Gastrocnemius medialis (tissue), 4 donors: ENCODE data around the gene CDH23. TPM values are rescaled to one million over a fixed set of nuclear protein-coding genes. Genes with fewer than 3 reads are reported as not detected.

Experiments
- ATAC-seq, 2 donors: fragments of 150-250 bp; one replicate each; pipeline ENCODE4 v1.9.1; 2016
- DNase-seq, 2 donors: peaks; one replicate each; pipeline ENCODE4 v3.0.0-alpha.2; 2019
- H3K27ac ChIP-seq, 4 donors: fragments of 200-600 bp; sonication (generic); 1 replicate in 1 of 4; 2 replicates in 3 of 4; pipeline ENCODE4 v1.5.1; 2016 to 2018; ENCODE audit warnings: mild to moderate bottlenecking in 2 of 4, moderate library complexity in 1 of 4
- H3K27me3 ChIP-seq, 3 donors: fragments of 200-600 bp; sonication (generic) in 2 of 3; 1 replicate in 1 of 3; 2 replicates in 2 of 3; pipeline versions ENCODE4 v1.5.1 to v1.6.0; 2016 to 2019; ENCODE audit warnings: mild to moderate bottlenecking in 1 of 3, moderate library complexity in 1 of 3
- H3K36me3 ChIP-seq, 2 donors: fragments of 200-600 bp; sonication (generic) in 1 of 2; one replicate each; pipeline ENCODE4 v1.5.1; 2017 to 2018
- H3K4me1 ChIP-seq, 2 donors: fragments of 200-600 bp; sonication (generic) in 1 of 2; one replicate each; pipeline ENCODE4 v1.5.1; 2016 to 2017; ENCODE audit warnings: mild to moderate bottlenecking in 2 of 2
- H3K4me3 ChIP-seq, 4 donors: fragments of 200-600 bp; sonication (generic) in 3 of 4; 1 replicate in 1 of 4; 2 replicates in 3 of 4; pipeline ENCODE4 v1.5.1; 2016 to 2019; ENCODE audit warnings: mild to moderate bottlenecking in 2 of 4
- H3K9me3 ChIP-seq, 3 donors: fragments of 200-600 bp; sonication (generic) in 2 of 3; 1 replicate in 1 of 3; 2 replicates in 2 of 3; pipeline ENCODE4 v1.5.1; 2016 to 2019
- CTCF ChIP-seq, 5 experiments: fragments of 450-650 bp in 3 of 5; fragments of 200-600 bp in 2 of 5; sonication (generic) in 2 of 5; IDR thresholded peaks in 4 of 5; conservative IDR thresholded peaks in 1 of 5; 1 replicate in 4 of 5; 2 replicates in 1 of 5; pipeline ENCODE4 v1.5.1; 2016 to 2019; ENCODE audit warnings: antibody characterized with exemption in 5 of 5, mild to moderate bottlenecking in 3 of 5, moderate library complexity in 3 of 5
- POLR2A ChIP-seq, 2 donors: fragments of 450-650 bp; IDR thresholded peaks; one replicate each; pipeline ENCODE4 v1.6.1; 2017; ENCODE audit warnings: antibody characterized with exemption in 2 of 2, mild to moderate bottlenecking in 2 of 2, moderate library complexity in 2 of 2
- in situ Hi-C, 4 donors: fragments of 200-750 bp; cut with MboI; loops; one replicate each; pipeline versions ENCODE4 v1.15.0 to v1.8.0; 2017; ENCODE audit warnings: low sequenced_read_pairs in 4 of 4
- intact Hi-C: fragments of 100-400 bp; cut with DNase I; formaldehyde crosslinking; loops from one replicate; pipeline ENCODE4 v1.15.1; 2023; ENCODE audit warnings: low total_unique reads
- total RNA-seq, 4 donors: library from RNA; depleted of rRNA; stranded (reverse); fragments of >200 nt; gene quantifications; one replicate each; pipeline versions ENCODE4 v1.1.0 to v1.2.3, GENCODE V29; 2016

CDH23 gene
- total RNA-seq, 4 donors from 2014 or later = 0.53 to 1.8 (median 1.2) TPM

- intact Hi-C loops = loop anchor here (5.0 kb wide), 1 partner anchor 85 kb away; the partner anchor contains the start of gene CDH23
- no peak for ATAC-seq
These were observed 85.9 kb downstream of the CDH23 start for GRCh38 chr10:71482620-71483019.

GRCh38 chr10:71483135-71483534, 86.4 kb downstream of the CDH23 start:
- intact Hi-C loops (loop anchor here (5.0 kb wide), 1 partner anchor 86 kb away; the partner anchor contains the start of gene CDH23), in situ Hi-C loops (no loop called here)
- DNase-seq (no peak), ATAC-seq (no peak)
- H3K27me3 ChIP-seq = no peaks in the 10 kb centered on the region
- H3K9me3 ChIP-seq = no peaks in the 10 kb centered on the region
- H3K4me1 ChIP-seq = peaks cover 0 to 5% of the 10 kb centered on the region in 2 donors
- H3K4me3 ChIP-seq = no peak overlapping the region
- H3K27ac ChIP-seq = no peak overlapping the region
- H3K36me3 ChIP-seq = no peaks in the 10 kb centered on the region
- TF ChIP-seq CTCF (IDR thresholded peaks at IDR 0.05 in 4 of 5, conservative IDR thresholded peaks at IDR 0.05 in 1 of 5) = no peak
- no peak for TF ChIP-seq POLR2A (IDR thresholded peaks at IDR 0.05)

More at GRCh38 chr10:71482620-71483019, 85.9 kb downstream of the CDH23 start:
- Histone ChIP-seq H3K4me1 (peaks cover 0 to 5% of the 10 kb centered on the region in 2 donors), H3K4me3 (no peak overlapping the region), H3K36me3 (no peaks in the 10 kb centered on the region), H3K27me3 (no peaks in the 10 kb centered on the region), H3K9me3 (no peaks in the 10 kb centered on the region), H3K27ac (no peak overlapping the region)
- in situ Hi-C loops = no loop called here
- no peak for TF ChIP-seq CTCF (IDR thresholded peaks at IDR 0.05 in 4 of 5, conservative IDR thresholded peaks at IDR 0.05 in 1 of 5)
- no peak for TF ChIP-seq POLR2A (IDR thresholded peaks at IDR 0.05)
- no peak for DNase-seq

- intact Hi-C loops (loop anchor here (5.0 kb wide), 1 partner anchor 87 kb away; the partner anchor contains the start of gene CDH23), in situ Hi-C loops (no loop called here)
- Histone ChIP-seq H3K27me3 (no peaks in the 10 kb centered on the region), H3K4me3 (no peak overlapping the region), H3K9me3 (peaks cover 0 to 3% (median 0%) of the 10 kb centered on the region in 3 donors), H3K36me3 (no peaks in the 10 kb centered on the region), H3K4me1 (no peaks in the 10 kb centered on the region), H3K27ac (no peak overlapping the region)
- no peak for DNase-seq
- ATAC-seq = no peak
- TF ChIP-seq POLR2A (IDR thresholded peaks at IDR 0.05) (no peak), CTCF (IDR thresholded peaks at IDR 0.05 in 4 of 5, conservative IDR thresholded peaks at IDR 0.05 in 1 of 5) (peak in 1 of 5 experiments; percentile 17)
These were observed 87.4 kb downstream of the CDH23 start for GRCh38 chr10:71483885-71484751.

- H3K4me3 ChIP-seq = no peak overlapping the region
- in situ Hi-C loops = no loop called here
- intact Hi-C loops = loop anchor here (1.0 kb wide), 1 partner anchor 84 kb away; no protein-coding TSS in a partner anchor
- ATAC-seq (peak in 1 of 2 donors; percentile 33), DNase-seq (no peak)
- no peak overlapping the region for H3K27ac ChIP-seq
- H3K9me3 ChIP-seq = peaks cover 0 to 5% (median 0%) of the 10 kb centered on the region in 3 donors
- no peaks in the 10 kb centered on the region for H3K36me3 ChIP-seq
- no peaks in the 10 kb centered on the region for H3K27me3 ChIP-seq
- no peaks in the 10 kb centered on the region for H3K4me1 ChIP-seq
- TF ChIP-seq CTCF (IDR thresholded peaks at IDR 0.05 in 4 of 5, conservative IDR thresholded peaks at IDR 0.05 in 1 of 5) (peak in 3 of 5 experiments; percentile 32 to 37 (median 37)), POLR2A (IDR thresholded peaks at IDR 0.05) (no peak)
These were observed 89.9 kb downstream of the CDH23 start for GRCh38 chr10:71486484-71487114.
